Measurements from ENCODE around the gene ATG13.

- TF ChIP-seq RAD21 (IDR thresholded peaks at IDR 0.05) (peak; percentile 69 to 80), CTCF (IDR thresholded peaks at IDR 0.05; ENCODE audit: low read depth, low read length, missing input control) (peak; percentile 45), RXRA (IDR thresholded peaks at IDR 0.05) (no peak), YY1 (IDR thresholded peaks at IDR 0.05) (no peak), TAF1 (conservative IDR thresholded peaks at IDR 0.05) (no peak), JUND (IDR thresholded peaks at IDR 0.05) (no peak), REST (IDR thresholded peaks at IDR 0.05) (no peak), ATF3 (IDR thresholded peaks at IDR 0.05) (no peak), EGR1 (IDR thresholded peaks at IDR 0.05; ENCODE audit: low read depth in 2 of 2) (no peak), GABPA (IDR thresholded peaks at IDR 0.05 in 1 of 2, conservative IDR thresholded peaks at IDR 0.05 in 1 of 2) (no peak), MAX (IDR thresholded peaks at IDR 0.05) (no peak)
Measured at GRCh38 chr11:46669711-46670139, 52.4 kb downstream of the ATG13 start.

Measured in liver (tissue), 3 donors.